Body of pancreas (tissue), 4 donors: ENCODE results near the gene LRRC47.

Source experiments
- POLR2A ChIP-seq, 3 donors: fragments of 450-650 bp; IDR thresholded peaks; one replicate each; pipeline ENCODE4 v1.6.1; 2016; ENCODE audit warnings: antibody characterized with exemption in 3 of 3, mild to moderate bottlenecking in 2 of 3
- TF ChIP-seq, protein P1 (sequence below), 7 experiments: fragments of 450-650 bp in 4 of 7; fragments of 200-600 bp in 3 of 7; sonication (generic) in 3 of 7; IDR thresholded peaks; one replicate each; pipeline ENCODE4 v1.5.1; 2016 to 2019; ENCODE audit warnings: antibody characterized with exemption in 7 of 7

DNA sequence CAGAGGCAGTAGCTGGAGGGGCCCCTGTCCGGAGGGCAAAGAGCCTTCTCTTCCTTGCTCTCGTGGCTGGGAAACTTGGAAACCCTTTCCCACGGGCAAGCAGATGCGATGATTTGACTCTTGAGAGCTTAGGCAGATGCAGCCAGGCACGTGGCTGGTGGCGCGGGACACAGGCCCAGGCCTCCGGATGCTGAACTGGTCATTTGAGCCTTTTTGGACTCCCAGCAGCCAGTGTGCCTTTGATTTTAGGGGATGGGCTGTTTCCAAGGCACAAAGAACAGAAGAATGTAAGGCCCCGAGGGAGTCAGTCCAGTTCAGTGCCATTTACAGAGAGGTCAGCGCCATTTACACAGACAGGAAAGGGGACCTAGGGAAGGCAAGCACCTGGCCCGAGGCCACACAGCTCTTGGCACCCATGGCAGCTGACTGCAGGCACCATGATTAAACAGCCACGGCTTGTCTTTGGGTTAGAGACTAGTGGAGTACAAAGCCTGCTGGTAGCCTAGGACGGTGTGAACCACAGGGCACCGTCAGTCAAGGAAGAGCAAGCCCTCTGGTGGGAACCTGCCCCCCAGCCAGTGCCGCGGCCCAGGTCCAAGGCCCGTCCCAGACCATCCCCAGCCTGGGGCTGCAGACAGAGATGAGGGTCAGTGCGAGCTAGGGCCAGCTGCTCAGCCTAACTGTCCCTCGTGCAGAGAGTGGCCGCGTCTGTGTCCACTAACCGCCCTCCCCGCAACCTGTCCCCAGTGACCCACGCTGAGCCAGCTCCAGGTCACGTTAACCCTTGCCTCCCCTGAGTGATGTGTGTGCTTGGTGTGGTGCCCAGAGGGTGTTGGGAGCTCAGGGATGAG, 64.5 kb downstream of the LRRC47 start:
- TF ChIP-seq, protein P1, sequence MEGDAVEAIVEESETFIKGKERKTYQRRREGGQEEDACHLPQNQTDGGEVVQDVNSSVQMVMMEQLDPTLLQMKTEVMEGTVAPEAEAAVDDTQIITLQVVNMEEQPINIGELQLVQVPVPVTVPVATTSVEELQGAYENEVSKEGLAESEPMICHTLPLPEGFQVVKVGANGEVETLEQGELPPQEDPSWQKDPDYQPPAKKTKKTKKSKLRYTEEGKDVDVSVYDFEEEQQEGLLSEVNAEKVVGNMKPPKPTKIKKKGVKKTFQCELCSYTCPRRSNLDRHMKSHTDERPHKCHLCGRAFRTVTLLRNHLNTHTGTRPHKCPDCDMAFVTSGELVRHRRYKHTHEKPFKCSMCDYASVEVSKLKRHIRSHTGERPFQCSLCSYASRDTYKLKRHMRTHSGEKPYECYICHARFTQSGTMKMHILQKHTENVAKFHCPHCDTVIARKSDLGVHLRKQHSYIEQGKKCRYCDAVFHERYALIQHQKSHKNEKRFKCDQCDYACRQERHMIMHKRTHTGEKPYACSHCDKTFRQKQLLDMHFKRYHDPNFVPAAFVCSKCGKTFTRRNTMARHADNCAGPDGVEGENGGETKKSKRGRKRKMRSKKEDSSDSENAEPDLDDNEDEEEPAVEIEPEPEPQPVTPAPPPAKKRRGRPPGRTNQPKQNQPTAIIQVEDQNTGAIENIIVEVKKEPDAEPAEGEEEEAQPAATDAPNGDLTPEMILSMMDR (IDR thresholded peaks at IDR 0.05), result no peak
- no peak for TF ChIP-seq POLR2A (IDR thresholded peaks at IDR 0.05)
